HFF-Myc (cell line): ENCODE data around the gene TBX4.
"Not testable (repeated sequence)": the region's sequence is repeated elsewhere in the genome, so short reads cannot be mapped to it uniquely, and the experiment has no call there.

Experiments
- DNase-seq: peaks from one replicate; pipeline ENCODE4 v3.0.0-alpha.2; 2011; ENCODE audit warnings: low read depth; ENCODE audit errors: extremely low read depth
- H3K4me3 ChIP-seq: replicated peaks from 2 replicates; pipeline ENCODE4 v1.5.1; 2011; ENCODE audit warnings: low read depth, mild to moderate bottlenecking, control low read depth, low read length
- TF ChIP-seq, protein P1 (sequence below): IDR thresholded peaks from 2 replicates; pipeline ENCODE4 v1.5.1; 2012; ENCODE audit warnings: mild to moderate bottlenecking, low read depth, low read length, control low read depth; ENCODE audit errors: missing control alignments

TBX4 gene

DNA sequence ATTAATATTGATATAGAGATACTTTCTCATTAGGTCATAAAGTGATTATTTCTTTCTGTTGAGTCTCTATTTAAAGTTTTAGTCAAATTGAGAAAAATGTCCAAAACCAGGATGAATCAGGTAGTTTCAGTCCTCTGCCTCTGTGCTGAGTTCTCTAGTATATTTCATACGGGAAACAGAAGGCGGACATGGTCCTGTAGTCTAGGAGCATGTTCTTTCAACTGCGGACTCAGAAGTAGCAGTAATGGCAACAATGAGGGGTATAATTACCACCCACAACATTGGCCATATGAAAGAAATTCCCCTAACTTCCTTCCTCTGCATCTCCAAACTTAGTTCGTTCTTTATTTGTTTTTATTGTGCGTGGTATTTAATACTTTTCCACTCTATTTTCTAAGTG lies 50.1 kb downstream of the TBX4 start:
- no peak overlapping the region for H3K4me3 ChIP-seq
- TF ChIP-seq, protein P1, sequence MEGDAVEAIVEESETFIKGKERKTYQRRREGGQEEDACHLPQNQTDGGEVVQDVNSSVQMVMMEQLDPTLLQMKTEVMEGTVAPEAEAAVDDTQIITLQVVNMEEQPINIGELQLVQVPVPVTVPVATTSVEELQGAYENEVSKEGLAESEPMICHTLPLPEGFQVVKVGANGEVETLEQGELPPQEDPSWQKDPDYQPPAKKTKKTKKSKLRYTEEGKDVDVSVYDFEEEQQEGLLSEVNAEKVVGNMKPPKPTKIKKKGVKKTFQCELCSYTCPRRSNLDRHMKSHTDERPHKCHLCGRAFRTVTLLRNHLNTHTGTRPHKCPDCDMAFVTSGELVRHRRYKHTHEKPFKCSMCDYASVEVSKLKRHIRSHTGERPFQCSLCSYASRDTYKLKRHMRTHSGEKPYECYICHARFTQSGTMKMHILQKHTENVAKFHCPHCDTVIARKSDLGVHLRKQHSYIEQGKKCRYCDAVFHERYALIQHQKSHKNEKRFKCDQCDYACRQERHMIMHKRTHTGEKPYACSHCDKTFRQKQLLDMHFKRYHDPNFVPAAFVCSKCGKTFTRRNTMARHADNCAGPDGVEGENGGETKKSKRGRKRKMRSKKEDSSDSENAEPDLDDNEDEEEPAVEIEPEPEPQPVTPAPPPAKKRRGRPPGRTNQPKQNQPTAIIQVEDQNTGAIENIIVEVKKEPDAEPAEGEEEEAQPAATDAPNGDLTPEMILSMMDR = no peak
- no peak for DNase-seq

DNA sequence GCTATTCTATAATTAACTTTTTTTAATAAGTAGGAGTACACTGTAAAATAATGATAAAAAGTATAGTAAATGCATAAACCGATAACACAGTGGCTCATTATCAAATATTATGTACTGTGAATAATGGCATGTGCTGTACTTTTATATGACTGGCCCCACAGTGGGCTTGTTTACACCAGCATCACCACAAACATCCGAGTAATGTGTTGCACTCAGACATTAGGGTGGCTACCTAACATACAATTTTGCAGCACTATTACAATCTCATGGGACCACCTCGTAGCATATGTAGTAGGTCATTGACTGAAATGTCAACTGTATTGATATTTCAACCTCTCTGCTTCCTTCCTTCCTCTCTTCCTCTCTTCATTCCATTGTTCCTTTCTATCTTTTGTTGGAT lies 51.7 kb downstream of the TBX4 start:
- TF ChIP-seq, protein P1 = no peak
- DNase-seq = no peak
- H3K4me3 ChIP-seq = no peak overlapping the region

DNA sequence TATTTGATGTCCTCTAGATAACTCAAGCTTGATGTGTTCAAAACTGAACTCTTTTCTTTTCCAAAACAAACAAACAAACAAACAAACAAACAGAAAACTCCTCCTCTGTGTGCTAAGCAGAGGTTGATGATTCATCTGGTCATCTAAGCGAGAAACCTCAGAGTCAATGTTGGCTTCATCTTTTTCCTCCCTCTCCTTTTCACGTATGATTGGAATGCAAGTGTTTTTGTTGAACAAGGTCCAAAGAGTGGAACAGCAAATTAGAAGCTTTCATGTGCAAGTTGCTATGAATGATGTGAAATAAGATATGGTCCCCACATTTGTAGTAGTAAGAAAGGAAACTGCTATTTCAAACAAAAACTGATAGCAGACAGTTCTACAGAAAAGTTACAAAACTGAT lies 52.5 kb downstream of the TBX4 start:
- TF ChIP-seq, protein P1 = no peak
- peak; percentile 56 for DNase-seq

DNA sequence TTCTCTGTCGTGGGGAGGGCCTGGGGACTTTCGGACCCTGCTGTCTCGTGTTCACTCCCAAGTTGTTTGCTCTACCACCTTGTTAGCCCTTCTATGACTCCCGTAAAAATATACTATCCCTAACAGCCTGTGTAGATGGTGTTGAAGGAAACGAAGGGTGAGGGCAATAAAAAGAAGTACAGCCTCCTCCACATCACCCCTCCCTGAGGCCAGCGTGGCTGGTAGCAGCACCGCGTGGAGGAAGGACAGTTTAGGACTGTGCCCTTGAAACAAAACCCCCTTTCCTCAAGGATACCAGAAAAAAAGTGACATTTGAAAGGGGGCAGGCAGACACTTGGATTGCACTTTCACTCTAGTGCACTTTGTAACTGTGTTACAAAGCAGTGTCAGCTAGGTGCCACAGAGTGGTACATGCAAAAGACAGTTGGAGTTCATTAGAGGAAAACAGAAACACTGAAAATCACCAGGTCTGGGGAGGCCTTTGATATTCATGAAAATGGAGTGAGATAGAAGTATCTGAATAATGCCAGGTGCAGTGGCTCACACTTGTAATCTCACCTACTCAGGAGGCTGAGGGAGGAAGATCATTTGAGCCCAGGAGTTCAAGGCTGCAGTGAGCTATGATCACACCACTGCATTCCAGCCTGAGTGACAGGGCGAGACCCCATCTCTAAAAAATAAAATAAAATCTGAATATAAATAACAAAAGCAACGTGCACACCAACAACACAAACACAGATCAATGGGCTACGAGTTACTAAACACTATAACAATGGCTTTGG lies 53.8 kb downstream of the TBX4 start:
- TF ChIP-seq, protein P1 = no peak
- no peak overlapping the region for H3K4me3 ChIP-seq
- DNase-seq = no peak

More for the DNA sequence above, 52.5 kb downstream of the TBX4 start:
- no peak overlapping the region for H3K4me3 ChIP-seq

DNA sequence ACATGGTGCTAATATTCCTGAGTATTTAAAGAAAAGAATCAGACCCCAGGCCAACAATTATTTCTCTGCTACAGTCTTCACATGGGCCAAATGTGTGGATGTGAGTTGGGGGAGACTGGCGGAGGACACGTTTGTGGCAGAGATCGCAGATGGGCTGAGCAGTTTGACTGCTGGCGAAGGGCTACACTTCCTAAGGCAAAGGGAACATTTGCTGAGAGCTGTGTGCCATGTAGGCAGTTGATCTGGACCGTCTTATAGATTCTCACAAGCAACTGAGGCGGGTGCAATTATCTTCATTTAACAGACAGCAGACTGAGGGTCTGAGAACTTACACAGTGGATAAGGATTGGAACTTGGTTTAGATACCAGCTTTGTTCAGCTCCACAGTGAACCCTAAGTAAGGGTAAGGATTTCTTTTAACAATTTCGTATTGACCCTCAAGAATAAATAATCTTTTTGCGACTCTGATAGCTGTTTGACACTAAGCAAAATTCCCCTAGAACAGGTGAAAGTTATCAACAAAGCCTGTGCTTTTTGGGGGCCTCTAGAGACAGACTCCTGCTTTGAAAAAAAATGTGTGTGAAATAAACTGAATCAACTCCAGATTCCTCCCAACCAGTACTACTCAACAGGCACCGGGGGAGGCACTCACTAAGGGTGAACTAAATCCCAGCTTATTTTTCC lies 55.3 kb downstream of the TBX4 start:
- DNase-seq = no peak
- H3K4me3 ChIP-seq = no peak overlapping the region
- TF ChIP-seq, protein P1 = no peak

DNA sequence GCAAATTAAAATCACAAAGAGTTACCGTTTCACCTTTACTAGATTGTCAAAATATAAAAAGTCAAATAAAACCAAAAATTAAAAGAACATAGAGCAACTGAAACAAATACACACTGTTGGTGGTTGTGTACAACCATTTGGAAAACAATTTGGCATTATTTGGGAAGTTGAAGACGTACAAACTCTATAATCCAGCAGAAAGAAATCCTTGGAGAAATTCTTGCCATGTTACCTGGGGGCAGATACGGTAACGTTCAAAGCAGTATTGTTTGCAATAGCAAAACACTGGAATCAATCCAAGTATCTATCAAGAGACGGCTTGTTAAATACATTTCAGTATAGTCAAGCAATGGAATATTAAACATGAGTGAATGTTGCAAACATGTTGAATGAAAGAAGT lies 56.7 kb downstream of the TBX4 start:
- no peak for DNase-seq
- no peak overlapping the region for H3K4me3 ChIP-seq
- TF ChIP-seq, protein P1 = no peak

DNA sequence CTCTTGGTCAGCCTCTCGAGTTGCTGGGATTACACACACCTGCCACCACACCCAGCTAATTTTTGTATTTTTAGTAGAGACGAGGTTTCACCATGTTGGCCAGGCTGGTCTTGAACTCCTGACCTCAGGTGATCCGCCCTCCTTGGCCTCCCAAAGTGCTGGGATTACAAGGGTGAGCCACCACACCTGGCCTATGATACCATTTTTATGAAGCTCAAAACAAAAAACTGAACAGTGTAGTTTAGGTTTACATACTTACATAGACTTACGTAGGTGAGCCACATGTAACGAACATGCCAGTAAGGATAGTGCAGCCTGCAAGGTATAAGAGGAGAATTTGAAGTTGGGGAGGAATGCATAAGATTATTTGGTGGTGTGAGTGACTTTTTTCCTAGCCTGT lies 57.2 kb downstream of the TBX4 start:
- DNase-seq, H3K4me3 ChIP-seq: not testable (repeated sequence)
